Brain microvascular endothelial cell (primary cell): ENCODE data around the gene MGST2.

Experiments
- DNase-seq: peaks from one replicate; pipeline ENCODE4 v3.0.0-alpha.2; 2020
- H3K27ac ChIP-seq: fragments of 250-450 bp; sonication (Bioruptor Pico); 2 replicates; pipeline ENCODE4 v1.5.1; 2020; ENCODE audit warnings: mild to moderate bottlenecking, moderate library complexity
- H3K27me3 ChIP-seq: fragments of 250-450 bp; sonication (Bioruptor Pico); replicated peaks from 2 replicates; pipeline ENCODE4 v1.5.1; 2020; ENCODE audit warnings: mild to moderate bottlenecking
- H3K36me3 ChIP-seq: fragments of 250-450 bp; sonication (Bioruptor Pico); replicated peaks from 2 replicates; pipeline ENCODE4 v1.5.1; 2020; ENCODE audit warnings: mild to moderate bottlenecking
- H3K4me3 ChIP-seq: 2 replicates; pipeline ENCODE4 v1.5.1; 2011; ENCODE audit warnings: low read depth, mild to moderate bottlenecking, control low read depth, low read length, moderate library complexity
- CTCF ChIP-seq: IDR thresholded peaks from 2 replicates; pipeline ENCODE4 v1.5.1; 2011; ENCODE audit warnings: low read depth, mild to moderate bottlenecking, moderate library complexity, low read length, control low read depth, inconsistent platforms; ENCODE audit errors: missing control alignments
- in situ Hi-C: cut with HindIII; loops from 2 replicates; pipeline ENCODE4 v1.10.0; 2017; ENCODE audit warnings: low sequenced_read_pairs, low pct_ligation_motif_present

MGST2 gene

GRCh38 chr4:139651282-139652194 lies 14.1 kb upstream of the MGST2 start:
- H3K36me3 ChIP-seq: no peaks in the 10 kb centered on the region
- peak; percentile 75 for DNase-seq
- peak overlapping the region; percentile 20 for H3K4me3 ChIP-seq
- no peak overlapping the region for H3K27ac ChIP-seq
- TF ChIP-seq CTCF: peak; percentile 93
- in situ Hi-C loops: no loop called here
- no peaks in the 10 kb centered on the region for H3K27me3 ChIP-seq

GRCh38 chr4:139654516-139654915 lies 11.1 kb upstream of the MGST2 start:
- no peak for DNase-seq
- Histone ChIP-seq H3K36me3 (no peaks in the 10 kb centered on the region), H3K4me3 (no peak overlapping the region), H3K27me3 (no peaks in the 10 kb centered on the region), H3K27ac (no peak overlapping the region)
- no peak for TF ChIP-seq CTCF
- in situ Hi-C loops: no loop called here

GRCh38 chr4:139655116-139655515 lies 10.5 kb upstream of the MGST2 start:
- H3K36me3 ChIP-seq: no peaks in the 10 kb centered on the region
- in situ Hi-C loops: no loop called here
- TF ChIP-seq CTCF: peak; percentile 65
- H3K27me3 ChIP-seq: no peaks in the 10 kb centered on the region
- H3K4me3 ChIP-seq: no peak overlapping the region
- no peak overlapping the region for H3K27ac ChIP-seq
- DNase-seq: peak; percentile 31

GRCh38 chr4:139656614-139657486 lies 8.8 kb upstream of the MGST2 start:
- peak; percentile 92 for TF ChIP-seq CTCF
- no peak overlapping the region for H3K27ac ChIP-seq
- no peak overlapping the region for H3K4me3 ChIP-seq
- no peaks in the 10 kb centered on the region for H3K36me3 ChIP-seq
- in situ Hi-C loops: no loop called here
- DNase-seq: peak; percentile 71
- H3K27me3 ChIP-seq: no peaks in the 10 kb centered on the region

- Histone ChIP-seq H3K27ac (peak overlapping the region; percentile 28), H3K27me3 (no peaks in the 10 kb centered on the region), H3K36me3 (no peaks in the 10 kb centered on the region), H3K4me3 (no peak overlapping the region)
- no peak for DNase-seq
- TF ChIP-seq CTCF: no peak
- in situ Hi-C loops: no loop called here
These were observed 7.4 kb upstream of the MGST2 start for GRCh38 chr4:139658185-139658584.
